GM21576 (cell line): Measurements from ENCODE around the gene ANKRD34A.

Experiments used
- ATAC-seq: cut with Tn5 transposase; IDR thresholded peaks from one replicate; pipeline ENCODE4 v1.9.1; 2021; ENCODE audit warnings: mild to moderate bottlenecking, moderate library complexity; ENCODE audit not compliant: unreplicated experiment

Gene ANKRD34A

DNA sequence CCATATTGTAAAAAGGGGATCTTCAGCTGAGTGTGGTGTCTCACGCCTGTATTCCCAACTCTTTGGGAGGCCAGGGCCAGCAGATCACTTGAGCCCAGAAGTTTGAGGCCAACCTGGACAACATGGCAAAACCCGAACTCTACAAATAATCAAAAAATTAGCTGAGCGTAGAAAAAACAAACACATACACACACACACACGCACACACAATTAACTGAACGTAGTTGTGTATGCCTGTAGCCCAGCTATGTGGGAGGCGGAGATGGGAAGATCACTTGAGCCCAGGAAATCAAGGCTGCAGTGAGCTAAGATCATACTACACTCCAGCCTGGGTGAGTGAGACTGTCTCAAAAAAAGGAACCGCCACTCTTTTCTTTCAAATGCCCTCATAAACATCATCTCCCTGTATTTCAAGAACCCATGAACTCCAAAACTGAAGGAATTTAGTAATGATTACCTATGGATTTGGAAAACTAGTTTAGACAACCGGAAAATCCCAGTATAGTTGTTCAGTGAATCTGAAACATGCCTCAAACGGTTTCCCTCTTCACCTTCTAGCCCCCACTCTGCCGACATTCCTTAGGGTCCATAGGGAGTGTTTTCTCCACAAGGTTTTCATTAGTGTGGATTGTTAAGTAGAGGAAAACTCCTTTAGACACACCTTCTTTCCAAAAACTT is 27.5 kb upstream of the ANKRD34A start:
- no peak for ATAC-seq

DNA sequence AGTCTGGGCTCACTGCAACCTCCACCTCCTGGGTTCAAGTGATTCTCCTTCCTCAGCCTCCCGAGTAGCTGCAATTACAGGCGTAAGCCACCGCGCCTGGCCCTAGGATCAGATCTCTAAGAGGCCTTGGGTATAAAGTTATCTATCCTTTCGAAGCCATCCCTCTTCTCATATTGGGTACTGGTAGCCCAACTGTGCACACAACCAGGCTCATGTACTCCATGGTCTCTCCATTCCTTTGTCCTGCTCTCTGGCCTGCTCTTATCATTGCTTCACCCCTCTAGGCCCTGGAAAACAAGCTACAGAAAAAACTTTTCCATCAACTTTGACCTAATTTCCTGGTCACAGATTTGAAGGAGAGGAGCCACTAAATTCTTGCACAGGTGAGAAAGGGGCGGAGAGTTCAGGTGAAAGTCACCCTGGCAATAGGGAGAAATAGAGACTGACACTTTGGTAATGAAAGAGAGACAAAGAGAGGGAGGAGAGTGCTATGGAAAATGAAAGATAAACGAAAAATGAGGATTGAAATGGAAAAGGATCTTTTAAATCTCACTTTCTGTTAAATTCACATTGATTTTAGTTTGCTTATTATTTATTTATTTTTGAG is 26.0 kb upstream of the ANKRD34A start:
- ATAC-seq = no peak

DNA sequence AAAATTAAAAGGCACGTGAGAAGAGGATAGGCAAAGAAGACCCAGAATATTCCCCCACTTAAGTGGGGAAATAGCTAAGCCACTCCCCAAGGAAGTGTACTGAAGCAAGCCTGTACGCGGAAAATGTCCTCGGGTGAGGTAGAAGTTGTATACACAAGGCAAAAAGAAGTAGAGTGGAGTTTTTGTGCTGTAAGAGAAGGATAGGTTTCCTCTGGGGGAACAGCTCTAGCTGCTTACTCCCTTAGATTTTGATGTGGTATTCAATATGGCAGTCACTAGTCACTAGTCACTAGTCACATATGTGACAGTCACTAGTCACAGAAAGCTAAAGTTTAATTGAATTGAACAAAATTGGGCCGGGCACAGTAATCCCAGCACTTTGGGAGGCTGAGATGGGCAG is 24.4 kb upstream of the ANKRD34A start:
- no peak for ATAC-seq

DNA sequence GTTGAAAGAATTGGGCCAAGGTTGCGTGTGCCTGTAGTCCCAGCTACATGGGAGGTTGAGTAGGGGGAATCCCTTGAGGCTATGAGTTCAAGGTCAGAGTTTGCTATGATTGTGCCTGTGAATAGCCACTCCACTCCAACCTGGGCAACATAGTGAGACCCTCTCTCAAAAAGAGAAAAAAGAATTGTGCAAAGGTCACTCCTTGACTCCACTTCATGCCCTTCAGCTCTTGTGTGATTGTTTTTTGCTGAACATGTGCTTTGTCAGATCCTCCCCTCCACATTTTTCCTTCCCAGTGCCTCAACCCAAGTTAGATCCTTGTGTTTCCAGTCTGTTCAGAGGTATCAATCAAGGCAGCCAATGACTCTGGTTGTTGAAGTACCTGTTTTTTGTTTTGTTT is 23.6 kb upstream of the ANKRD34A start:
- no peak for ATAC-seq

DNA sequence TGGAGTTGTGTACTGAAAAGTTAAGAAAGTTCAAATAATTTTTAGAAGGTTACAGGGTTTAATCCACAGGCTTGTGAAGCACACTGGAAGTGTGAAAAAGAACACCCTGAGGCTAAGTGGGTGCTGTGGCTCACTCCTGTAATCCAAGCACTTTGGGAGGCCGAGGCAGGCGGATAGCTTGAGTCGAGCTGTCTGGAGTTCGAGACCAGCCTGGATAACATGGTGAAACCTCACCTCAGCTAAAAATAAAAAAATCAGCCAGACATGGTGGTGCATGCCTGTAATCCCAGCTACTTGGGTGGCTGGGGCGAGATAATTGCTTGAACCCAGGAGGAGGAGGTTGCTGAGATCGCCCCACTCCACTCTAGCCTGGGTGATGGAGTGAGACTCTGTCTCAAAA is 22.2 kb upstream of the ANKRD34A start:
- no peak for ATAC-seq

DNA sequence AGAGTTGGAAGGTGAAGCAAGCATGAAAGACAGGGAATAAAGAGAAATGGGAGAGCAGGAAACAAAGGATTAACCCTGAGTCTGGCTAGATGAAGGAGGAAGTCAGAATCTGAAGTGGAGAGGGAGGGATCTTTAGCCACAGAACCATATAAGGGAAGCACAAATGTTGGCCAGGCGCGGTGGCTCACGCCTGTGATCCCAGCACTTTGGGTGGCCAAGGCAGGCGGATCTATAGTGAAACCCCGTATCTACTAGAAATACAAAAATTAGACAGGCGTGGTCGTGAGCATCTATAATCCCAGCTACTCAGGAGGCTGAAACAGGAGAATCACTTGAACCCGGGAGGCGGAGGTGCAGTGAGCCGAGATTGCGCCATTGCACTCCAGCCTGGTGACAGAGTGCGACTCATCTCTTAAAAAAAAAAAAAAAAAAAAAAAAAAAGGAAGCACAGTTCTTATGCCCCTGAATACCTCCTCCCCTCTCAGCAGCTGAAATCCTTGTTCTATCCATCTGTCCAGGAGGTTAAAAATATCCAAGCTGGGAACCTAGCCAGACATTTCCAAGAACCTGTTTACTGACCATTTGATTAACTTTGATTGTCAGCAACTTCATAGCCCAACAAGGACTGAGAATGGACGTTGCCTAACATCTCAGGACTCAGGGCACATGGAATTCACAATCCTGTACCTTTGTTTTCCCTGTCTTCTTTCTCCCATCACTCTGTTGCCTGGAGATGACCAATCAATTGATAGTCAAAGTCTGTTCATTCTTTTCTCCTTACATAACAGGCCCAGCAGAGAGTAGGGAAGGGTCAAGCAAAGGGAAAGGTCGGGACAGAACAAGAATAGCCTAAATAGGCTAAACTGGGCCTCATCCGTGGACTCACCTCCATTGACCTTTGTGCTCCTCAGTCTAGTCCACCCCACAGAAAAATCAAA is 21.4 kb upstream of the ANKRD34A start:
- no peak for ATAC-seq

DNA sequence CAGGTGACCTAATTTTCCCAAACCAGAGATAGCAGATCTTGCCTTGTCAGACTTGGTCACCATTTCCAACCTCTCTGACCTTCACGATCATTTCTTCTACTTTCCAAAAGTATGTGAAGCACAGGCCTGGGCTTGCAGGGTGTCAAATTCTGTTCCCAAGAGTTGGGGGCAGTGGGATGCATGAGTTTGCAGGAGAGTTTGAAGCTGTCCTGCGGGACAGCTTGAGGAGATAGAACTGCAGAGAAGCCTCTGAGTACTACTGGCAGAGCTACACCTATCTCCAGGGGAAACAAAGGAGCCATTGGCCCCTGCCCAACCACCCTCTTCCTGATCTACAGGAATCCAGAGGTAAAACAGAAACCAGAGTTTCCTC is 20.7 kb upstream of the ANKRD34A start:
- no peak for ATAC-seq

DNA sequence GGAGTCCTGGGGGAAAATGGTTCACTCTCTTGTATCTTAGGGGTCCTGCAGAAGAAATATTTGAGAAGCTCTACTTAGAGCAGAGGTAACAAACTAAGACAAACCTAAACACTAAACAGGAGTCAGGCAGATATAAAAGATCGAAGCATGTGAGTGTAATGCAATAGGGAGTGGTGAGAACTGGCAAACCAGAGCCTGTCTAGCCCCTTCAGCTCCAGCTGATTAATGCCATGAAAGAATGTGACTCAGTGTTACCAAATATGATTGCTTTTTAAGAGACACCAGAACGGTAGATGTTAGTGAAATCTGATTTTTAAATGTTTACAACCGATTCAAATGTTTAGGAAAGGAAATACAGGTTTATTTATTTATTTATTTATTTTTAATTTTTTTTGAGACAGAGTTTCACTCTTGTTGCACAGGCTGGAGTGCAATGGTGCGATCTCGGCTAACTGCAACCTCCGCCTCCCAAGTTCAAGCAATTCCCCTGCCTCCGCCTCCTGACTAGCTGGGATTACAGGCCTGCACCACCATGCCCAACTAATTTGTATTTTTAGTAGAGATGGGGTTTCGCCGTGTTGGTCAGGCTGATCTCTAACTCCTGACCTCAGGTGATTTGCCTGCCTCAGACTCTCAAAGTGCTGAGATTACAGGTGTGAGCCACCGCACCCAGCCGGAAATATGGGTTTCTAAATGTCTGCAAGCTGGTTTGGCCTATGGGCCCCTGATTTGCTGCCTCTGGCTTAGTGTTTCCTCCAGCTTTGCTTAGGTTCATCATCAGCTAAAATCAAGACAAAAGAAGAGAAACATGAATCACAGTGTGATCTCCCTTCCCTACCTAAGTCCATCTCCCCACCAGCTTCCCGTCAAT is 19.8 kb upstream of the ANKRD34A start:
- ATAC-seq = no peak

DNA sequence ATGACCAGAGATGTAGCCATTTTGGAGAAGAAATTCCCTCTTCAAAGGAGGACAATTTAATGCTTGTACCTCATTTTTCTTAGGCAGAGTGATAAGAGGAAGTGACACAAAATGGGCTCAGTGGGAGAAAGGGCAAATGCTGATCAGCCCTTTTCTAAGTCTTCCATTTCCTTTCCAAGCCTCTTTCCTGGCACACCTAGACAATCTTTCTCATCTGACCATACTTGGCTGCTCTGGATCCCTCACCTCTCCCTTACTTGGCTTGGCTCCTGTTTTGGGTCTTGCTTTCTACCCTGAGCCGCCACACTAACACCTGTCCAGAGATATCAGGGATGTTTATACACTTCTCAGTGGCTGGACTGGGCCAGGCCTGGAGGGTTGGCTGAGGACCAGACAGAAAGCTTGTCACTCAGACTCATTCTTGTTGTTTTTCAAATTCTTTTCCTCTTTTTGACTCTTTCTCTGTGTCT is 18.9 kb upstream of the ANKRD34A start:
- no peak for ATAC-seq

DNA sequence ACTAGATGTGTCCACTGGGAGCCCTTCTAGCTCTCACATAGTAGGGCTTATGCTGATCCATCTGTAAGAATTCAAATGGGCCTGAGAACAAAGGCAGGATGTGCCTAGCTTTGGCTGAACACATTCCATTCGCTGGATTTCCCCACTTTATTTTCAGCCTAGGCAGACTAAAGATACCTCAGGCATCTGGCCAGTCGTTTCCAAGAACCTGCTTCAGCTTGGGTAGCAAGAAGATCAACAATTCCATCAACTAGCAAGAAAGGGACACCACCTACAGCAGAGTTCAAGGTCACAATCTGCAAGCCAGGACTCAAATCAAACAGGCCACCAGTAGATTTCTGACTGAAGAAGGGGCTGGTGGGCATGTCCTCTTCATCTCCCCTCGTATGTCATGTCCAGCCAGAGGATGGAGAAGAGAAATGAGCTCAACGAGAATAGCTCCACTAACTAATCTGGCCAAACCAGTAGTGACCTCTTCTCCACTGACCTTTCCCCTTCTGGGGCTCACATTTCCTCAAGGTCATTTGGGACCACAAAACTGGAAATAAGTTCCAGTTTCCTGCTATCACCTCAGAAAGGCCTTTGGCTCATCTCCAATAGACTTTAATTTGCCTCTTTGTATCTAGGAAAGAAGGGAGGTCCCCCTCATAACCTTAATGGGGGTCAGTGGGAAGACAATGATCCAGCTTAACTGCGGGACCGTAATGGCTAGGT is 17.8 kb upstream of the ANKRD34A start:
- no peak for ATAC-seq

DNA sequence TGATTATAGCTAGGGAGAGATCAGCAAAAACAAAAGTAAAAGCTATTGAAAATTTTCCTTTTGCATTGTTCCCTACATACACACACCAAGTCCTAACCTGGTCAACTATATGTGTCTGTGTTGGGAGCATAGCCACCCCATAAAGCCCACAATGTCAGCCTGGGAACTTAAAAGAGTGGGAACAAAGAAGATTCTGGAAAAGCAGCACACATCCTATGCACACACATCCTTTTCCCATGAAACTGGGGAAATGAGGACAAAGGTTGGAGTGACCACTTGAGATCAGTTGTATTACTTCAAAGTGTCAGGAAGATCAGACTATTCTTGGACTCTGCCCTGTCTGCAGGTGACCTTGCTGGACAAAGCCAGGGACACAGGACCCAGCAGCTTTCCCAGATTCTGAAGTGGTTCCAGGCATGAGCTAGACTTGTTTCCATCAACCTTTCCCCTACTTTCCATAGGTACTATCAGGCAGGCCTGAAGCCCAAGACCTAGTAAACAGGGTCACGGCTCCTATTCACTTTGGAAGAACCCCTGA is 16.2 kb upstream of the ANKRD34A start:
- ATAC-seq = no peak

DNA sequence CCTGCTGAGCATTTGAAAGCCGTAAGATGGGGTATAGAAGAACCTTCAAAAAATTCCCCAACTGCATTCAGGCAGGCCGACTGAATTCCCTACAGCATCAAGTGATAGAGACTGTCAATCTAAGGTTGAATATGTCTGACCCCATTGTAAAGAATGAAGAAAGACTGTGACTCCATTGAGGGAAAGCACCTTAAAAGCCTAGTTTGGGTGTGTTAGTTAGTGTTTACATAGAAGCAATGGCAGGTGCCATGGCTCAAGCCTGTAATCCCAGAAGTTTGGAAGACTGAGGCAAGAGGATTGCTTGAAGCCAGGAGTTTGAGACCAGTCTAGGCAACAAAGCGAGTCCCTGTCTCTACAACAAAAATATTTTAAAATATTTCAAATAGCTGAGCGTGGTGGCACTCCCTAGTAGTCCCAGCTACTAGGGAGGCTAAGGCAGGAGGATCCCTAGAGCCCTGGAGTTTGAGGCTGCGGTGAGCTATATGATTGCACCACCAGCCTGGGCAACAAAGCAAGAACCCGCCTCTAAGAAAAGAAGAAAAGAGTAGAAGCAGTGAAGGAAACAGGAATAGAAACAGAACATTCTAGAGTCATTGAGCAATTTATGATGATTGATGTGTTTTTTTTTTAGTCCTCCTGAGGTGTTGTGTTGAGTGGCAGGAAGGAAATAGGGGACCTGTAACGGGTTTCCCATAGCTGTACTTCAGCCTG is 15.5 kb upstream of the ANKRD34A start:
- ATAC-seq = no peak

DNA sequence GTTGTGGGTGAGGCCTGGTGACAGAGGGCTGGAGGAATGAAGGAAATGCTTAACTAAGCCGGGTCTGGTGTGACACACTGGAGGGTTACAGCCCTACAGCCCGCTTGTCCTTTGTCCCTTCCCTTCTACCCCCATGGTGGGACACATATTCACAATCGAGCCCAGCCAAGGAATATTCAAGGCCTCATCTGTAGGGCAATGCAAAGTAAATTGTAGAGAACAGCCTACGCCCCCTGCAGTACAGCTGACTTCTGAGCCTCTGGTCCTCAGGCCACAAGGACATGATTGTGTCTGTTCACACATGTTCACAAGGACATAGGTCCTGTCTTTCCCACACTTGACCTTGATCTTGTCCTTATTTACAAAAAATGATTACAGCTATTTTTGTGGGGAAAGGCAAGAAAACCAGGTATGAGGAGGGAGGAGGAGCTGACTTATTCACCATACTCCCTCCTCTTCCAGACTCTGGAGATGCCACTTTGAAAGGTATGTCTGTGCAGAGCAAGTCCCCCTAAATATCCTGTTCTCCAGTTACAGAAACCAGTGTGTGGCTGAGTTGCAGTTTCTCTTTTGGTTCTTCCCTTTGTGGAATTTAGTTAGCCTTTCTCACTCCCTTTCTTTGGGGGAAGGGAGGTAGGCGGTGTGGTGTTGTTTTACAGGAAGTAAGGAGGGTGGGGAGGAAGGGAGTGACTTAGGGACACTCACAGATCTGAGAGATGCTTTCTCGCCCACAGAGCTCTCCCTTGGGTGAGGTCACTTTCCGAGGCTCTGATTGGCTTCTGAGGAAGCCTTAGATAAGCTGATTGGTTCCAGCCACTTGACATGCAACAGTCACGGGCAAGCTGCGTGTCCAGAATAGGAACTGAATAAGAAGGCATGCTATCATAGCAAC is 14.7 kb upstream of the ANKRD34A start:
- peak; percentile 81 for ATAC-seq

DNA sequence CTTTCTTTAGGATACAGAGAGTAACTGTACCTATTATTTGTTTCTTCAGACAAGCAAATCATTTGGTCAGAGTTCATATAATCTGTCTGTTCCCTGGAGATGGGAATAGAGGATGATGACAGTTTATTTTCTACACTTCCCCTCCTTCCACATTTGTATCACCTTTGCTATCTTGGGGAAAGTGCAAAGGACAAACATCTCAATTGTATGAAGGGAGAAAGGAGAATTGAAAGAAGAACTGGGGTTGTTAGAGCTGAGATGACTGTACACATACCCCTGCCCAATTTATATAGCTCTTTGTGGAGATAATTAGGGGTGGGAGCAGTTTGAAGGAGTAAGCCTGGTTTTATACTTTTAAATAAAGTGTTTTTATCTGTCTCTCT is 14.1 kb upstream of the ANKRD34A start:
- no peak for ATAC-seq

DNA sequence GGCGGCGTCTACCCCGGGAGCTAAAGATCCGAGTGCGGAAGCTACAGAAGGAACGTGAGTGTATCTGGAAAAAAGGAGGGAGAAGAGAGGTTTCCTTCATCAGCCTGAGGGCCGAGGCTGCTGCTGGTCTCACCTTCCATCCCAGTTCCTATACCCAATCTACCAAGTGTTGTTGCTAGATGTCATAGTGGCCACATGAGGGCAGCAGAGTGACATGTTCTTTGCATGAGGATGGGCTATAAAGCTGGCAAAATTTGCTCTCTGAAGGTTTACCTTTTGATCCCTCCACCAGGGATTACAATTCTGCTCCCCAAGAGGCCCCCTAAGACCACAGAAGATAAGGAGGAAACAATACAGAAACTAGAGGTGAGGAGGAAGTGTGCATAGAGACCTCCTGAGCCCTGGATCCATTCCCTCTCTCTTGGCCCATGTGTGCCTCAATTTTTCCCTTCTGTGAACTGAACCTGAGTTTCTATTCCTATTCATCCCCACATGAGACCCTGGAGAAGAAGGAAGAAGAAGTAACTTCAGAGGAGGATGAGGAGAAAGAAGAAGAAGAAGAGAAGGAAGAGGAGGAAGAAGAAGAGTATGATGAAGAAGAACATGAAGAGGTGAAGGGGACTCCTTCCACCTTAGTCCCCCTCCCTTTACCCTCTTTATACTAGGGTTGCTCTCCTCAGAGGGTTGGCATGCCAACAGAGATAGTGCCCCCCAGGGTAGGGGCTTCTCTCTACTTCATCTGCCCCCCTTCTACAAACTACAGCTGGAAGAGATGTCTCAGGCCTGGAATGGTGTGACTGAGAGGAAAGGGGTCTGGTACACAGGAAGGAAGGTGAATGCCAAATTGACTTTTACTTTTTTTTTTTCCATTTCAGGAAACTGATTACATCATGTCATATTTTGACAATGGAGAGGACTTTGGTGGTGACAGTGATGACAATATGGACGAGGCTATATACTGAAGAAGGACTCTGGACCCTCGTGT is 13.4 kb upstream of the ANKRD34A start:
- no peak for ATAC-seq

DNA sequence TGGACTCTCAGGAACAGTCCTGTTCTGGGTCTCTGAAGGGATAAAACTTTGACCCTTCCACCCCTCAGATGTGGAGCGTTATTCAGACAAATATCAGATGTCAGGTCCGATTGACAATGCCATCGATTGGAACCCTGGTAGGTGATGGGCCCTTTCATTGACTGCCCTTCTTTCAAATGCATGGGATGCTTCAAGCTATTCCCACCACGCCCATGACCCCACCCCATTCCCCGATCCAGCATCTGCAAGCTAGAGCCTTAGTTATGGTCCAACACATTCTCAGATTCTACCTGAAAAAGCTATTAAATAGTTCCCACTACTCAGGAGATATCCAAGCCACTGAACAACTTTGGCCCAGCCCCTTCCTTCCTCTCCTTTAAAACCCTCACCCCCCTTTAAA is 12.6 kb upstream of the ANKRD34A start:
- no peak for ATAC-seq

DNA sequence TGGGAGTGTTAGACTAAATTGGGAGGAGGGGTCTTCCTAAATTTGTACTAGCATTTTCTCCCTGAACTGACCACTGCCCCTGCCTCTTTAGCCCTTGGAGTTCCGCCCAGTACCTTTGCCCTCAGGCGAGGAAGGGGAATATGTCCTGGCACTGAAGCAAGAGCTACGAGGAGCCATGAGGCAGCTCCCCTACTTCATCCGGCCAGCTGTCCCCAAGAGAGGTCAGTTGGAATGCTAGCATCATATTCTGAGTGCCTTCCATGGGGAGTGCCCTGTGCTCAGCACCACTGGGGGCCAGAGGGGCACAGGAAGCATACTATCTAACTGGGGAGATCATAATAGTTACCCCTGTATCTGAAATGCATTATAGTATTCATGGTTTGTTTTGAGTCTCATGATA is 10.8 kb upstream of the ANKRD34A start:
- ATAC-seq = no peak
